NCI-H2107 treated with DMSO at 0.1 percent for 48 hours (cell line): ENCODE data around the gene FHL1.
"Not testable (repeated sequence)": the region's sequence is repeated elsewhere in the genome, so short reads cannot be mapped to it uniquely, and the experiment has no call there.

ENCODE experiments used
- DNase-seq: peaks from one replicate; lab custom pipeline; 2025; ENCODE audit not compliant: unreplicated experiment; lab: John Stamatoyannopoulos, UW

FHL1 gene

GRCh38 chrX:136207546-136207945 lies 60.2 kb downstream of the FHL1 start:
- no peak for DNase-seq

- DNase-seq = no peak
Measured at GRCh38 chrX:136209016-136209738, 61.8 kb downstream of the FHL1 start.

- no peak for DNase-seq
Measured at GRCh38 chrX:136209751-136210150, 62.4 kb downstream of the FHL1 start.

- no peak for DNase-seq
Measured at GRCh38 chrX:136210243-136210642, 62.9 kb downstream of the FHL1 start.

- DNase-seq = no peak
Measured at GRCh38 chrX:136210806-136211205, 63.5 kb downstream of the FHL1 start.

- DNase-seq = no peak
Measured at GRCh38 chrX:136211766-136212556, 64.6 kb downstream of the FHL1 start.

GRCh38 chrX:136212557-136213111 lies 65.3 kb downstream of the FHL1 start:
- no peak for DNase-seq

GRCh38 chrX:136214551-136214950 lies 67.2 kb downstream of the FHL1 start:
- no peak for DNase-seq

- no peak for DNase-seq
Measured at GRCh38 chrX:136215559-136215958, 68.2 kb downstream of the FHL1 start.

- DNase-seq = no peak
Measured at GRCh38 chrX:136219893-136220292, 72.6 kb downstream of the FHL1 start.

- no peak for DNase-seq
Measured at GRCh38 chrX:136220540-136220939, 73.2 kb downstream of the FHL1 start.

GRCh38 chrX:136220951-136221350 lies 73.6 kb downstream of the FHL1 start:
- no peak for DNase-seq

- DNase-seq = no peak
Measured at GRCh38 chrX:136221851-136222513, 74.6 kb downstream of the FHL1 start.

GRCh38 chrX:136227074-136227473 lies 79.7 kb downstream of the FHL1 start:
- no peak for DNase-seq

GRCh38 chrX:136227948-136228838 lies 80.9 kb downstream of the FHL1 start:
- DNase-seq = no peak

- no peak for DNase-seq
Measured at GRCh38 chrX:136228839-136229207, 81.5 kb downstream of the FHL1 start.

- DNase-seq = no peak
Measured at GRCh38 chrX:136237074-136237473, 89.7 kb downstream of the FHL1 start.

- DNase-seq = not testable (repeated sequence)
Measured at GRCh38 chrX:136237849-136238248, 90.5 kb downstream of the FHL1 start.

GRCh38 chrX:136246201-136246600 lies 98.9 kb downstream of the FHL1 start:
- no peak for DNase-seq

GRCh38 chrX:136250191-136251040 lies 103.1 kb downstream of the FHL1 start:
- no peak for DNase-seq
